Neural cell (in vitro differentiated cells): ENCODE results near the gene DENND1A. TPM values are rescaled to one million over a fixed set of nuclear protein-coding genes. Genes with fewer than 3 reads are reported as not detected.

ENCODE experiments used
- H2AFZ ChIP-seq: fragments of 200-600, 300-800 bp; sonication (generic), shearing (Covaris generic); 2 replicates; pipeline ENCODE4 v1.6.0; 2014; ENCODE audit warnings: low read depth, mild to moderate bottlenecking, antibody characterized with exemption, low read length, moderate library complexity
- H3F3A ChIP-seq: fragments of 200-600 bp; shearing (Covaris generic); 2 replicates; pipeline ENCODE4 v1.6.1; 2016; ENCODE audit warnings: mild to moderate bottlenecking, moderate library complexity, mixed read lengths, antibody characterized with exemption, low read length; ENCODE audit not compliant: insufficient read depth, poor library complexity, severe bottlenecking
- H3K27ac ChIP-seq: fragments of 200-600, 300-800 bp; sonication (generic), shearing (Covaris generic); 2 replicates; pipeline ENCODE4 v1.5.1; 2014; ENCODE audit warnings: mild to moderate bottlenecking, low read length, moderate library complexity
- H3K27me3 ChIP-seq: fragments of 300-800, 200-600 bp; sonication (generic), shearing (Covaris generic); 2 replicates; pipeline ENCODE4 v1.6.0; 2014; ENCODE audit warnings: mild to moderate bottlenecking, low read depth, low read length, moderate library complexity; ENCODE audit not compliant: insufficient read depth
- H3K36me3 ChIP-seq: fragments of 300-800, 200-600 bp; sonication (generic), shearing (Covaris generic); 2 replicates; pipeline ENCODE4 v1.5.1; 2014; ENCODE audit warnings: mild to moderate bottlenecking, antibody characterized with exemption, low read length, moderate library complexity; ENCODE audit not compliant: insufficient read depth
- H3K4me2 ChIP-seq: fragments of 300-800, 200-600 bp; sonication (generic), shearing (Covaris generic); 2 replicates; pipeline ENCODE4 v1.6.0; 2014; ENCODE audit warnings: mild to moderate bottlenecking, low read length
- H3K4me3 ChIP-seq: fragments of 300-800, 200-600 bp; sonication (generic), shearing (Covaris generic); 2 replicates; pipeline ENCODE4 v1.5.1; 2014; ENCODE audit warnings: mild to moderate bottlenecking, low read length, moderate library complexity
- H3K79me2 ChIP-seq: fragments of 200-600 bp; shearing (Covaris generic); replicated peaks from 2 replicates; pipeline ENCODE4 v1.6.0; 2014; ENCODE audit warnings: mild to moderate bottlenecking, low read length, moderate library complexity; ENCODE audit not compliant: insufficient read depth
- H3K9ac ChIP-seq: fragments of 300-800, 200-600 bp; sonication (generic), shearing (Covaris generic); 2 replicates; pipeline ENCODE4 v1.6.1; 2016; ENCODE audit warnings: mild to moderate bottlenecking, low read length, mixed read lengths
- H3K9me2 ChIP-seq: fragments of 200-600 bp; shearing (Covaris generic); 2 replicates; pipeline ENCODE4 v1.6.1; 2016; ENCODE audit warnings: mild to moderate bottlenecking, low read length, mixed read lengths; ENCODE audit not compliant: insufficient read depth
- H3K9me3 ChIP-seq: fragments of 200-600, 300-800 bp; sonication (generic), shearing (Covaris generic); 2 replicates; pipeline ENCODE4 v1.6.1; 2016; ENCODE audit warnings: mild to moderate bottlenecking, mixed run types, low read length, moderate library complexity, mixed read lengths
- H4K20me1 ChIP-seq: fragments of 200-600 bp; shearing (Covaris generic); 2 replicates; pipeline ENCODE4 v1.6.1; 2016; ENCODE audit warnings: mild to moderate bottlenecking, mixed run types; ENCODE audit not compliant: insufficient read depth
- CTCF ChIP-seq: fragments of 450-650 bp; IDR thresholded peaks from 2 replicates; pipeline ENCODE4 v1.5.1; 2014; ENCODE audit warnings: antibody characterized with exemption, mild to moderate bottlenecking, moderate library complexity; ENCODE audit not compliant: poor library complexity, severe bottlenecking
- EP300 ChIP-seq: fragments of 450-650 bp; conservative IDR thresholded peaks from 2 replicates; pipeline ENCODE4 v1.6.1; 2014; ENCODE audit warnings: antibody characterized with exemption, mild to moderate bottlenecking, moderate library complexity; ENCODE audit not compliant: poor library complexity, severe bottlenecking
- MXI1 ChIP-seq: fragments of 450-650 bp; conservative IDR thresholded peaks from 2 replicates; pipeline ENCODE4 v1.6.1; 2014; ENCODE audit warnings: antibody characterized with exemption, mild to moderate bottlenecking; ENCODE audit not compliant: poor library complexity, severe bottlenecking
- POLR2AphosphoS5 ChIP-seq: IDR thresholded peaks from 2 replicates; pipeline ENCODE4 v1.6.1; 2012
- RAD21 ChIP-seq: fragments of 450-650 bp; conservative IDR thresholded peaks from 2 replicates; pipeline ENCODE4 v1.6.1; 2014; ENCODE audit warnings: antibody characterized with exemption, mild to moderate bottlenecking, moderate library complexity
- REST ChIP-seq: IDR thresholded peaks from 2 replicates; pipeline ENCODE4 v1.6.1; 2012; ENCODE audit warnings: borderline replicate concordance
- SMC3 ChIP-seq: fragments of 450-650 bp; conservative IDR thresholded peaks from 2 replicates; pipeline ENCODE4 v1.6.1; 2014; ENCODE audit warnings: antibody characterized with exemption, mild to moderate bottlenecking, moderate library complexity; ENCODE audit not compliant: poor library complexity
- TAF1 ChIP-seq: IDR thresholded peaks from 2 replicates; pipeline ENCODE4 v1.6.1; 2012; ENCODE audit warnings: low read depth
- polyA plus RNA-seq: library from polyadenylated mRNA; depleted of rRNA; stranded (reverse); fragments of >200 nt; gene quantifications from 2 replicates; pipeline ENCODE4 v1.2.3, GENCODE V29; 2014

DENND1A gene
- polyA plus RNA-seq, 1 donor from 2014 or later = 2.3 TPM

GRCh38 chr9:123787416-123787815 lies 142.5 kb downstream of the DENND1A start:
- Histone ChIP-seq H3F3A (no peaks in the 10 kb centered on the region), H4K20me1 (no peaks in the 10 kb centered on the region), H3K9ac (no peak overlapping the region), H3K27me3 (no peaks in the 10 kb centered on the region), H3K4me3 (no peak overlapping the region), H3K4me2 (no peak overlapping the region), H3K79me2 (peaks cover 5% of the 10 kb centered on the region), H3K27ac (no peak overlapping the region), H2AFZ (no peak overlapping the region), H3K9me2 (no peaks in the 10 kb centered on the region), H3K36me3 (no peaks in the 10 kb centered on the region), H3K9me3 (no peaks in the 10 kb centered on the region)
- no peak for TF ChIP-seq POLR2AphosphoS5
- TF ChIP-seq RAD21 = no peak
- TF ChIP-seq SMC3 = no peak
- TF ChIP-seq REST = no peak

- Histone ChIP-seq H3K36me3 (no peaks in the 10 kb centered on the region), H4K20me1 (no peaks in the 10 kb centered on the region), H3K4me3 (no peak overlapping the region), H3K9me3 (no peaks in the 10 kb centered on the region), H3F3A (no peaks in the 10 kb centered on the region), H3K27me3 (no peaks in the 10 kb centered on the region), H3K4me2 (no peak overlapping the region), H3K79me2 (no peaks in the 10 kb centered on the region), H3K27ac (no peak overlapping the region), H3K9me2 (no peaks in the 10 kb centered on the region), H3K9ac (no peak overlapping the region), H2AFZ (no peak overlapping the region)
- TF ChIP-seq SMC3 (no peak), REST (no peak), POLR2AphosphoS5 (no peak), TAF1 (no peak)
Measured at GRCh38 chr9:123784518-123784917, 145.4 kb downstream of the DENND1A start.

GRCh38 chr9:123778232-123778902 lies 151.6 kb downstream of the DENND1A start:
- Histone ChIP-seq H3K9me3 (no peaks in the 10 kb centered on the region), H2AFZ (no peak overlapping the region), H3K9ac (no peak overlapping the region), H3K9me2 (no peaks in the 10 kb centered on the region), H3K27me3 (no peaks in the 10 kb centered on the region), H4K20me1 (no peaks in the 10 kb centered on the region), H3K4me2 (no peak overlapping the region), H3F3A (no peaks in the 10 kb centered on the region), H3K36me3 (no peaks in the 10 kb centered on the region), H3K27ac (no peak overlapping the region), H3K79me2 (peaks cover 9% of the 10 kb centered on the region), H3K4me3 (no peak overlapping the region)
- TF ChIP-seq EP300 = no peak
- no peak for TF ChIP-seq RAD21
- no peak for TF ChIP-seq POLR2AphosphoS5
- TF ChIP-seq CTCF = no peak
- no peak for TF ChIP-seq SMC3
- TF ChIP-seq MXI1 = no peak
- TF ChIP-seq TAF1 = no peak
- no peak for TF ChIP-seq REST
